ENCODE measurements around the gene FRAT2. TPM values are rescaled to one million over a fixed set of nuclear protein-coding genes. Genes with fewer than 3 reads are reported as not detected.
A peak's percentile ranks its signal among the peaks of the same experiment; 100 is the strongest.

The FRAT2 gene, protein sequence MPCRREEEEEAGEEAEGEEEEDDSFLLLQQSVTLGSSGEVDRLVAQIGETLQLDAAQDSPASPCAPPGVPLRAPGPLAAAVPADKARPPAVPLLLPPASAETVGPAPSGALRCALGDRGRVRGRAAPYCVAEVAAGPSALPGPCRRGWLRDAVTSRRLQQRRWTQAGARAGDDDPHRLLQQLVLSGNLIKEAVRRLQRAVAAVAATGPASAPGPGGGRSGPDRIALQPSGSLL
- total RNA-seq (10 to 100 TPM; 12.8 to 30.2 TPM), polyA plus RNA-seq (ENCODE audit: insufficient read length in 6 of 6) (1 to 10 TPM; 7.4 to 9.3 (median 8.5) TPM)
- long read RNA-seq, donor 1, transcript FRAT2-201 (1 exons, 2,213 nt): major isoform, 28 of 28 reads
- long read RNA-seq, donor 1, partial matches to known transcripts: 0 of 28 reads
- long read RNA-seq, donor 1, other reads (novel, unspliced or antisense): 0 of 28 reads
- long read RNA-seq, donor 2, transcript FRAT2-201 (1 exons, 2,213 nt): major isoform, 23 of 23 reads
- long read RNA-seq, donor 2, partial matches to known transcripts: 0 of 23 reads
- long read RNA-seq, donor 2, other reads (novel, unspliced or antisense): 0 of 23 reads
- long read RNA-seq, donor 3, transcript FRAT2-201 (1 exons, 2,213 nt): major isoform, 26 of 26 reads
- long read RNA-seq, donor 3, partial matches to known transcripts: 0 of 26 reads
- long read RNA-seq, donor 3, other reads (novel, unspliced or antisense): 0 of 26 reads
- long read RNA-seq, donor 4: 0 reads
- long read RNA-seq, donor 5, transcript FRAT2-201 (1 exons, 2,213 nt): major isoform, 17 of 17 reads
- long read RNA-seq, donor 5, partial matches to known transcripts: 0 of 17 reads
- long read RNA-seq, donor 5, other reads (novel, unspliced or antisense): 0 of 17 reads
- long read RNA-seq, donor 6, transcript FRAT2-201 (1 exons, 2,213 nt): major isoform, 19 of 19 reads
- long read RNA-seq, donor 6, partial matches to known transcripts: 0 of 19 reads
- long read RNA-seq, donor 6, other reads (novel, unspliced or antisense): 0 of 19 reads
- long read RNA-seq, donor 7, transcript FRAT2-201 (1 exons, 2,213 nt): major isoform, 20 of 20 reads
- long read RNA-seq, donor 7, partial matches to known transcripts: 0 of 20 reads
- long read RNA-seq, donor 7, other reads (novel, unspliced or antisense): 0 of 20 reads
- long read RNA-seq, donor 8, transcript FRAT2-201 (1 exons, 2,213 nt): major isoform, 21 of 21 reads
- long read RNA-seq, donor 8, partial matches to known transcripts: 0 of 21 reads
- long read RNA-seq, donor 8, other reads (novel, unspliced or antisense): 0 of 21 reads
- long read RNA-seq, donor 9, partial matches to known transcripts: 0 of 1 reads
- long read RNA-seq, donor 9, other reads (novel, unspliced or antisense): 0 of 1 reads
- long read RNA-seq, donor 10, transcript FRAT2-201 (1 exons, 2,213 nt): major isoform, 17 of 17 reads
- long read RNA-seq, donor 10, partial matches to known transcripts: 0 of 17 reads
- long read RNA-seq, donor 10, other reads (novel, unspliced or antisense): 0 of 17 reads
- long read RNA-seq, donor 11, transcript FRAT2-201 (1 exons, 2,213 nt): major isoform, 23 of 23 reads
- long read RNA-seq, donor 11, partial matches to known transcripts: 0 of 23 reads
- long read RNA-seq, donor 11, other reads (novel, unspliced or antisense): 0 of 23 reads
- long read RNA-seq, donor 12, transcript FRAT2-201 (1 exons, 2,213 nt): major isoform, 16 of 16 reads
- long read RNA-seq, donor 12, partial matches to known transcripts: 0 of 16 reads
- long read RNA-seq, donor 12, other reads (novel, unspliced or antisense): 0 of 16 reads

DNA sequence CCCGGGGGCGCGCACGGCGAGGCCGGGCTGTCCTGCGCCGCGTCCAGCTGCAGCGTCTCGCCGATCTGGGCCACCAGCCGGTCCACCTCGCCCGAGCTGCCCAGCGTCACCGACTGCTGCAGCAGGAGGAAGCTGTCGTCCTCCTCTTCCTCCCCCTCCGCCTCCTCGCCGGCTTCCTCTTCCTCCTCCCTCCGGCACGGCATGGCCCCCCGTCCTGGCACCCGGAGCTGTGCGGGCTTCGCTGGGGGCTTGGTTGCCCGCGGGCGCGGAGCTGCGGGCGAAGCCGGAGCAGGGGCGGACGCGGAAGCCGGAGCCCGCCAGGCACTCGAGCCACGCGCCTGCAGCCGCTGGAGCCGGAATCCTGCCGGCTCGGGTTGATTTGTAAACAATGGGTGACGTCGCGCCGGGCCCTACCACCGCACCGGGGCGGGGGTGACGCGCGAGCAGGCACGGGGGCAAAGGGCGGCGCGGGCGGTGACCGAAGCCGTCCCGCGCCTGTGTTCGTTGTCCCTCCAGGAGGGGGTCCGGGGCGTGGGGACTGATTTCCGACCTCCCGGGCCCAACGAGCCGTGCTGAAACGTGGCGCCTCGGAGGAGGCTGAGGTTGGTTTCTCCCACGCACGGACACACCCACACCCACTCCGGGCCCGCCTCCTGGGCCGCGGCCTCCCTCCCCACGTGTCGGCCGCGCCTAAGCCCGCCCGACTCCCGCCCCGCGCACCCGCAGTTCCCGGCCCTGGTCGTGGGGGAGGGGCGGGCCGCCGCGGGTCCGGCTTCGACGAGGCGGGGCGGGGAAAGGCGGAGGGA is at the start of gene FRAT2:
FRAT2 (minus strand) TSS at position 360 of the 806 bp plus-strand sequence; CDS start at position 203, 157 bp downstream.
- intact Hi-C loops (cut with DNase I): loop anchor here in 1 of 2 donors (5.0 kb wide), 1 partner anchor 57 kb away; no protein-coding TSS in a partner anchor
- peak; percentile 92 for ATAC-seq
- TF ChIP-seq, protein P1, sequence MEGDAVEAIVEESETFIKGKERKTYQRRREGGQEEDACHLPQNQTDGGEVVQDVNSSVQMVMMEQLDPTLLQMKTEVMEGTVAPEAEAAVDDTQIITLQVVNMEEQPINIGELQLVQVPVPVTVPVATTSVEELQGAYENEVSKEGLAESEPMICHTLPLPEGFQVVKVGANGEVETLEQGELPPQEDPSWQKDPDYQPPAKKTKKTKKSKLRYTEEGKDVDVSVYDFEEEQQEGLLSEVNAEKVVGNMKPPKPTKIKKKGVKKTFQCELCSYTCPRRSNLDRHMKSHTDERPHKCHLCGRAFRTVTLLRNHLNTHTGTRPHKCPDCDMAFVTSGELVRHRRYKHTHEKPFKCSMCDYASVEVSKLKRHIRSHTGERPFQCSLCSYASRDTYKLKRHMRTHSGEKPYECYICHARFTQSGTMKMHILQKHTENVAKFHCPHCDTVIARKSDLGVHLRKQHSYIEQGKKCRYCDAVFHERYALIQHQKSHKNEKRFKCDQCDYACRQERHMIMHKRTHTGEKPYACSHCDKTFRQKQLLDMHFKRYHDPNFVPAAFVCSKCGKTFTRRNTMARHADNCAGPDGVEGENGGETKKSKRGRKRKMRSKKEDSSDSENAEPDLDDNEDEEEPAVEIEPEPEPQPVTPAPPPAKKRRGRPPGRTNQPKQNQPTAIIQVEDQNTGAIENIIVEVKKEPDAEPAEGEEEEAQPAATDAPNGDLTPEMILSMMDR (IDR thresholded peaks at IDR 0.05): no peak

DNA sequence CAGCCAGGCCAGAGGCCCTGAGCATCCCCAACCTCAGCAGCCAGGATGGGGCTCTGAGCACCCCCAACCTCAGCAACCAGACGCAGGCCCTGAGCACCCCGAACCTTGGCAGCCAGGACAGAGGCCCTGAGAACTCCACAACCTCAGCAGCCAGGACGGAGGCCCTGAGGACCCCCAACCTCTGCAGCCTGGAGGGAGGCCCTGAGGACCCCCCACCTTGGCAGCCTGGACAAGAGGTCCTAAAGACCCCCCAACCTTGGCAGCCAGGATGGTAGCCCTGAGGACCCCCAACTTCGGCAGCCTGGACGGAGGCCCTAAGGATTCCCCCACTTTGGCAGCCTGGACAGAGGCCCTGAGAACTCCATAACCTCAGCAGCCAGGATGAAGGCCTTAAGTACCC is 49.6 kb upstream of the FRAT2 start:
- TF ChIP-seq, protein P1 (IDR thresholded peaks at IDR 0.05): no peak
- no peak for ATAC-seq
- intact Hi-C loops (cut with DNase I): no loop called here

More for the DNA sequence above, at the start of gene FRAT2:
- peak; percentile 92 to 98 (median 95) for DNase-seq
- peaks cover 17 to 58% of the 10 kb centered on the region in 2 donors for H3K4me1 ChIP-seq
- peak within 1 kb of the TSS; percentile 80 to 91 for H3K4me3 ChIP-seq
- peak within 1 kb of the TSS; percentile 95 to 99 for H3K27ac ChIP-seq
- H3K36me3 ChIP-seq: peaks cover 0 to 16% of the 10 kb centered on the region in 2 donors
- H3K27me3 ChIP-seq: no peaks in the 10 kb centered on the region
- H3K9me3 ChIP-seq: no peaks in the 10 kb centered on the region

DNA sequence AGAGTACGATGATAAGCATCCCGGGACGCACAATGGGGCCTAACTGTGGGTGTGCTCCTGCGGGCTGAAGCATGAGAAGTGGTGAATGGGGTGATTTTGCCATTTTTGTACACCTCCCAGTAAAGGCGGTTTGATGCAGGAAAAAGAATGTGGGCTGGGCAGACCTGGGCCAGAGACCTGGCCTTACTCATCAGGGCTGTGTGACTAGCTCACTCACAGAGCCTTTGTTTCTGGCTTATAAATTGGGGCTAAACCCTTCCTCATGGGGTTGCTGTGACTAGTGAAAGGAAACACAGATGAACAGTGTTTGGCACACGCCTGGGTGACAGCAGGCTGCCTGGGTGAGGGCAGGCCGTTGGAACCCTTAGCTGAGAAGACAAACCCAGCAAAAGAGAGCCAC is 48.6 kb upstream of the FRAT2 start:
- TF ChIP-seq, protein P1 (IDR thresholded peaks at IDR 0.05): no peak
- intact Hi-C loops (cut with DNase I): no loop called here

More for the DNA sequence above, 49.6 kb upstream of the FRAT2 start:
- no peaks in the 10 kb centered on the region for H3K27me3 ChIP-seq
- no peak overlapping the region for H3K27ac ChIP-seq
- DNase-seq: no peak
- H3K9me3 ChIP-seq: no peaks in the 10 kb centered on the region
- peaks cover 0 to 95% of the 10 kb centered on the region in 2 donors for H3K36me3 ChIP-seq
- no peak overlapping the region for H3K4me3 ChIP-seq
- H3K4me1 ChIP-seq: no peaks in the 10 kb centered on the region

DNA sequence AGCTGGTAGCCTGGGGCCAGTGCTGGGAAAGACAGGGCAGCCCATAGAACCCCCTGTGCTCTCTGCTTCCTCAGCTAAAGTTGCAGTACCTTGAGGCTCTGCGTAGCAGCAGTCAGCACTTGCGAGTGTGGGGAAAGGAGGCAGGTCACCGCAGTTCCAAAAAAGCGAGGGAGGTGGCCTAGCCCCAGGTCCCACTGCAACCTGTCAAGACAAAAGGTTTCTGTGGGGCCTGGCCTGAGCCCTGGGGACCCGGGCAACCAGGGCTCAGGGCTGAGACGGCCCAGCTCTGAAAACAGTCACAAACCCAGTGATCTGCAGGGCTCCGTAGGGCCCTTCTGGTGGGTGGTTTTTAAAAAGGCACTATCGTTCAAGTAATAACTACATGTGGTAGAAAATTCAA is 47.1 kb upstream of the FRAT2 start:
- Histone ChIP-seq H3K27me3 (no peaks in the 10 kb centered on the region), H3K4me1 (peaks cover 0 to 7% of the 10 kb centered on the region in 2 donors), H3K9me3 (no peaks in the 10 kb centered on the region), H3K36me3 (peaks cover 0 to 95% of the 10 kb centered on the region in 2 donors), H3K27ac (no peak overlapping the region), H3K4me3 (no peak overlapping the region)
- intact Hi-C loops (cut with DNase I): no loop called here
- DNase-seq (peak in 1 of 4 donors; percentile 51), ATAC-seq (no peak)
- TF ChIP-seq, protein P1 (IDR thresholded peaks at IDR 0.05): no peak

More for the DNA sequence above, 48.6 kb upstream of the FRAT2 start:
- no peak overlapping the region for H3K27ac ChIP-seq
- ATAC-seq (no peak), DNase-seq (no peak)
- peaks cover 0 to 95% of the 10 kb centered on the region in 2 donors for H3K36me3 ChIP-seq
- H3K9me3 ChIP-seq: no peaks in the 10 kb centered on the region
- H3K4me3 ChIP-seq: no peak overlapping the region
- H3K27me3 ChIP-seq: no peaks in the 10 kb centered on the region
- H3K4me1 ChIP-seq: no peaks in the 10 kb centered on the region
